DND-41 (cell line): Measurements from ENCODE around the gene ARPC4.

Source experiments
- ATAC-seq: fragments of 200-7000 bp; cut with Tn5 transposase; 3 replicates; pipeline ENCODE4 v1.9.1; 2021; ENCODE audit warnings: low read depth; ENCODE audit not compliant: insufficient read depth
- DNase-seq: peaks from one replicate; pipeline ENCODE4 v3.0.0-alpha.2; 2020
- H2AFZ ChIP-seq: 2 replicates; pipeline ENCODE4 v1.6.0; 2012; ENCODE audit warnings: low read depth, low read length
- H3K27ac ChIP-seq: 2 replicates; pipeline ENCODE4 v1.5.1; 2012; ENCODE audit warnings: low read length, inconsistent platforms
- H3K27me3 ChIP-seq: fragments of 200-600 bp; sonication (generic); 2 replicates; pipeline ENCODE4 v1.6.0; 2012; ENCODE audit warnings: low read length, mild to moderate bottlenecking, inconsistent platforms; ENCODE audit not compliant: insufficient read depth, poor library complexity
- H3K36me3 ChIP-seq: 2 replicates; pipeline ENCODE4 v1.5.1; 2012; ENCODE audit warnings: low read length, inconsistent platforms; ENCODE audit not compliant: insufficient read depth
- H3K4me1 ChIP-seq: 2 replicates; pipeline ENCODE4 v1.5.1; 2012; ENCODE audit warnings: mild to moderate bottlenecking, low read length; ENCODE audit not compliant: insufficient read depth
- H3K4me2 ChIP-seq: 2 replicates; pipeline ENCODE4 v1.6.0; 2012; ENCODE audit warnings: mild to moderate bottlenecking, moderate library complexity, low read length, inconsistent platforms; ENCODE audit not compliant: insufficient read depth
- H3K4me3 ChIP-seq, 2 experiments: fragments of 200-600 bp in 1 of 2; shearing (Covaris generic) in 1 of 2; 2 replicates each; pipeline ENCODE4 v1.5.1; 2012 to 2016; ENCODE audit warnings: inconsistent platforms in 2 of 2, low read length in 2 of 2, mild to moderate bottlenecking in 2 of 2, low read depth in 1 of 2, moderate library complexity in 1 of 2
- H3K79me2 ChIP-seq: 2 replicates; pipeline ENCODE4 v1.6.0; 2012; ENCODE audit warnings: low read length, inconsistent platforms; ENCODE audit not compliant: insufficient read depth
- H3K9ac ChIP-seq: 2 replicates; pipeline ENCODE4 v1.6.0; 2012; ENCODE audit warnings: low read depth, mild to moderate bottlenecking, inconsistent platforms, low read length, moderate library complexity
- H3K9me3 ChIP-seq: 2 replicates; pipeline ENCODE4 v1.5.1; 2012; ENCODE audit warnings: low read length, moderate library complexity, mild to moderate bottlenecking, inconsistent platforms; ENCODE audit not compliant: insufficient read depth, severe bottlenecking
- H4K20me1 ChIP-seq: 2 replicates; pipeline ENCODE4 v1.6.0; 2012; ENCODE audit warnings: low read length; ENCODE audit not compliant: insufficient read depth
- EZH2 ChIP-seq: IDR thresholded peaks from 3 replicates; pipeline ENCODE4 v1.6.1; 2012; ENCODE audit warnings: borderline replicate concordance, low read depth, mild to moderate bottlenecking, moderate library complexity, low read length, inconsistent platforms; ENCODE audit not compliant: severe bottlenecking
- TF ChIP-seq, protein P1 (sequence below): IDR thresholded peaks from 2 replicates; pipeline ENCODE4 v1.5.1; 2012; ENCODE audit warnings: borderline replicate concordance, low read length, moderate library complexity, mild to moderate bottlenecking; ENCODE audit not compliant: poor library complexity, severe bottlenecking; ENCODE audit errors: extremely low read depth

The ARPC4 gene

DNA sequence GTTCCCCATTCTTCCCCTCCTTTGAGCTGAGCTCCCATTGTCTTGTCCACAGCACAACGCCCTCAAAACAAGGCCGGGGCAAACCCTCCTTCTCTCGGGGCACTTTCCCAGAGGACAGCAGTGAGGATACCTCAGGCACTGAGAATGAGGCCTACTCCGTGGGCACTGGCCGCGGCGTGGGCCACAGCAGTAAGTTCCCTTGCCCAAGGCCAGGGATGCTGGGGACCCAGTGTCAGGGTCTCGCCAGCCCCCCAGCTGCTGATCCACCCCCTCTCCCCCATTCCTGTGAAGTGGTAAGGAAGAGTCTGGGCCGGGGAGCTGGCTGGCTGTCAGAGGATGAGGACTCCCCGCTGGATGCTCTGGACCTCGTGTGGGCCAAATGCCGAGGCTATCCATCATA is 47.4 kb upstream of the ARPC4 start:
- Histone ChIP-seq H3K4me1 (peaks cover 14% of the 10 kb centered on the region), H3K4me3 (no peak overlapping the region), H3K79me2 (no peaks in the 10 kb centered on the region), H3K9ac (no peak overlapping the region), H3K36me3 (peaks cover 82% of the 10 kb centered on the region), H2AFZ (no peak overlapping the region), H3K9me3 (no peaks in the 10 kb centered on the region), H3K27ac (no peak overlapping the region), H4K20me1 (peaks cover 10% of the 10 kb centered on the region), H3K4me2 (no peak overlapping the region), H3K27me3 (no peaks in the 10 kb centered on the region)
- ATAC-seq, result no peak
- DNase-seq, result no peak
- TF ChIP-seq, protein P1, sequence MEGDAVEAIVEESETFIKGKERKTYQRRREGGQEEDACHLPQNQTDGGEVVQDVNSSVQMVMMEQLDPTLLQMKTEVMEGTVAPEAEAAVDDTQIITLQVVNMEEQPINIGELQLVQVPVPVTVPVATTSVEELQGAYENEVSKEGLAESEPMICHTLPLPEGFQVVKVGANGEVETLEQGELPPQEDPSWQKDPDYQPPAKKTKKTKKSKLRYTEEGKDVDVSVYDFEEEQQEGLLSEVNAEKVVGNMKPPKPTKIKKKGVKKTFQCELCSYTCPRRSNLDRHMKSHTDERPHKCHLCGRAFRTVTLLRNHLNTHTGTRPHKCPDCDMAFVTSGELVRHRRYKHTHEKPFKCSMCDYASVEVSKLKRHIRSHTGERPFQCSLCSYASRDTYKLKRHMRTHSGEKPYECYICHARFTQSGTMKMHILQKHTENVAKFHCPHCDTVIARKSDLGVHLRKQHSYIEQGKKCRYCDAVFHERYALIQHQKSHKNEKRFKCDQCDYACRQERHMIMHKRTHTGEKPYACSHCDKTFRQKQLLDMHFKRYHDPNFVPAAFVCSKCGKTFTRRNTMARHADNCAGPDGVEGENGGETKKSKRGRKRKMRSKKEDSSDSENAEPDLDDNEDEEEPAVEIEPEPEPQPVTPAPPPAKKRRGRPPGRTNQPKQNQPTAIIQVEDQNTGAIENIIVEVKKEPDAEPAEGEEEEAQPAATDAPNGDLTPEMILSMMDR, result no peak
- no peak for TF ChIP-seq EZH2

DNA sequence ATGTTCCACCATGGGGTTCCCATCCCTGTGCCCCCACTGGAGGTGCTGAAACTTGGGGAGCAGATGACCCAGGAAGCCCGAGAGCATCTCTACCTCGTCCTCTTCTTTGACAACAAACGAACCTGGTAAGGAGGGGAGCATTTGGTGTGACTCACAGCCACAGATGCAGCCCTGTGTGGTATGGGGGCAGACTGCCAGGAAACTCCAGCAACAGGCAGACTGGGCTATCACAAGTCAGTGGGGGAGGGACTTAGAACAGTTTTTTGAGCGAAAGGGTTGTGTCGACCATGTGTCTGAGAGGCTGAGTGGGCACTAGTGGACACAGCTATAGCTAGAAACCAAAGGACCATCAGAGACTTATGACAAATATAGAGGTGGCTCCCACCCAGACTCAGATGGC is 46.6 kb upstream of the ARPC4 start:
- Histone ChIP-seq H3K79me2 (peaks cover 4% of the 10 kb centered on the region), H3K27me3 (no peaks in the 10 kb centered on the region), H3K4me3 (no peak overlapping the region), H4K20me1 (peaks cover 7% of the 10 kb centered on the region; the same call in 1 of the 2 replicates), H3K36me3 (peaks cover 75% of the 10 kb centered on the region), H3K4me1 (peaks cover 22% of the 10 kb centered on the region), H2AFZ (no peak overlapping the region), H3K9me3 (no peaks in the 10 kb centered on the region), H3K4me2 (no peak overlapping the region), H3K9ac (no peak overlapping the region), H3K27ac (no peak overlapping the region)
- no peak for ATAC-seq
- TF ChIP-seq, protein P1, result no peak
- no peak for TF ChIP-seq EZH2
- DNase-seq, result no peak

DNA sequence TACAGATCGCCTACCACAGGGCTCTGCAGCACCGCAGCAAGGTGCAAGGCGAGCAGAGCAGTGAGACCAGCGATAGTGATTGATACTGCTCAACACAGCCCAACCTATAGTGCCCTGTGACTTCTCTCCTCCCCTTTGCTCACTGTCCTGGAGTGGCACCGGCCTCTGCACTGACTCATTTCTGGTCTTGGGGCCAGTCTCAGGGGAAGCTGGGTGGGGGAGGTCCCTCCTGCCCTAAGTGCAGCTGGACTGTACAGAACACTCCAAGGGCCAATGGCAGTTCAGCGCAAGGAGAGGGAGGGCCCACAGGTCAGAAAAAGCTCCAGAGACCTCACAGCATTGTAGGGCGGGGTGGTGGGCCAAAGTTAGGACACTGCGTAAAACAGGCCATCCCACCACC is 45.6 kb upstream of the ARPC4 start:
- TF ChIP-seq EZH2, result no peak
- TF ChIP-seq, protein P1, result no peak
- Histone ChIP-seq H3K27me3 (no peaks in the 10 kb centered on the region), H3K27ac (no peak overlapping the region), H3K36me3 (peaks cover 74% of the 10 kb centered on the region), H3K9me3 (no peaks in the 10 kb centered on the region), H3K4me1 (peaks cover 26% of the 10 kb centered on the region), H3K4me3 (no peak overlapping the region), H3K79me2 (peaks cover 4% of the 10 kb centered on the region), H4K20me1 (no peaks in the 10 kb centered on the region), H2AFZ (no peak overlapping the region), H3K9ac (no peak overlapping the region), H3K4me2 (no peak overlapping the region)
- no peak for DNase-seq
- no peak for ATAC-seq

DNA sequence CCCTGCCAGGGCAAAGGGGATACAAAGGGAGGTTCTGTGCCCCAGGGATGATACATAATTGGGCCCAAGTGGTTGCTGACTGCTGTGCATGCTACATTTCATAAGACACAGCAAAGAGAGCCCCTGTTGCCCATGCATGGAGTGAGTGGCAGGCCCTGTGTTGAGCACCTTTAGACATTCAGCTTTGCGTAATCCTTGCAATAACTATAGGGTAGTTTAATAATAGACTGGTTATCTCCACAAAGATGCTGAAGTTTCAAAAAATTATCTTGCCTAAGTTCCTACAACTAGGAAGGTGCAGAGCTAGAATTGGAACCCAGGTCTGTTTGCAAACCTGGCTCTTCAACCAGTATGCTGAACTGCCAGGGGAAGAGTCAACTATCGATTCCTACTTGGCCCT is 44.9 kb upstream of the ARPC4 start:
- Histone ChIP-seq H3K4me3 (no peak overlapping the region), H3K36me3 (peaks cover 66% of the 10 kb centered on the region), H3K9ac (no peak overlapping the region), H3K79me2 (peaks cover 4% of the 10 kb centered on the region), H3K9me3 (no peaks in the 10 kb centered on the region), H3K4me1 (peaks cover 26% of the 10 kb centered on the region), H2AFZ (no peak overlapping the region), H3K4me2 (no peak overlapping the region), H3K27ac (no peak overlapping the region), H4K20me1 (no peaks in the 10 kb centered on the region), H3K27me3 (no peaks in the 10 kb centered on the region)
- DNase-seq (no peak), ATAC-seq (no peak)
- TF ChIP-seq, protein P1, result no peak
- TF ChIP-seq EZH2, result no peak
